ENCODE measurements around the gene ISCA2.

- TF ChIP-seq CTCF (IDR thresholded peaks at IDR 0.05; ENCODE audit: extremely low read depth in 1 of 2, insufficient read depth in 1 of 2, low read depth in 1 of 2, low read length in 2 of 2) (no peak), MYC (IDR thresholded peaks at IDR 0.05; ENCODE audit: low read depth, low read length) (no peak), POLR2A (IDR thresholded peaks at IDR 0.05; ENCODE audit: low read depth, low read length) (no peak), POLR2AphosphoS5 (IDR thresholded peaks at IDR 0.05; ENCODE audit: insufficient read depth, low read depth, low read length) (no peak), GATA2 (IDR thresholded peaks at IDR 0.05; ENCODE audit: insufficient read depth, insufficient read length, low read depth, low read length) (no peak), EZH2 (IDR thresholded peaks at IDR 0.05; ENCODE audit: borderline replicate concordance, low read depth, low read length, severe bottlenecking) (no peak), MAX (IDR thresholded peaks at IDR 0.05; ENCODE audit: insufficient read depth, insufficient read length) (no peak)
These were observed 45.9 kb downstream of the ISCA2 start for GRCh38 chr14:74539503-74539902.
